K562 (cell line): ENCODE results near the gene ZBTB32. TPM values are rescaled to one million over a fixed set of nuclear protein-coding genes. Genes with fewer than 3 reads are reported as not detected.

ENCODE experiments used
- BRD4 ChIP-seq: fragments of 200-600 bp; sonication (generic); IDR thresholded peaks from 2 replicates; pipeline ENCODE4 v1.6.1; 2017; ENCODE audit warnings: inconsistent platforms
- EHMT2 ChIP-seq: fragments of 450-650 bp; IDR thresholded peaks from 2 replicates; pipeline ENCODE4 v1.6.1; 2018; ENCODE audit warnings: antibody characterized with exemption
- ELF1 ChIP-seq: fragments of 200-800 bp; sonication (Bioruptor generic); IDR thresholded peaks from 2 replicates; pipeline ENCODE4 v1.6.1; 2016; ENCODE audit warnings: missing genetic modification characterization, missing compliant biosample characterization
- ETS1 ChIP-seq: conservative IDR thresholded peaks from 2 replicates; pipeline ENCODE4 v1.6.1; 2011; ENCODE audit warnings: low read depth, mild to moderate bottlenecking, low read length; ENCODE audit not compliant: control insufficient read depth
- ETV5 ChIP-seq: sonication (generic); formaldehyde crosslinking; IDR thresholded peaks from 2 replicates; pipeline ENCODE4 v1.4.0; 2020; ENCODE audit warnings: low read depth, mild to moderate bottlenecking, missing genetic modification reagents
- FUS ChIP-seq: fragments of 200-400 bp; formaldehyde crosslinking; optimal IDR thresholded peaks from 2 replicates; pipeline ENCODE3; 2017; ENCODE audit warnings: low read depth, low read length
- GTF2F1 ChIP-seq: IDR thresholded peaks from 2 replicates; pipeline ENCODE4 v1.6.1; 2011; ENCODE audit warnings: low read depth, low read length, improper control_type of control experiment
- HDGF ChIP-seq: fragments of 450-650 bp; IDR thresholded peaks from 2 replicates; pipeline ENCODE4 v1.6.1; 2016
- HMGN3 ChIP-seq: IDR thresholded peaks from 2 replicates; pipeline ENCODE4 v1.6.1; 2011; ENCODE audit warnings: borderline replicate concordance, low read depth, mild to moderate bottlenecking, mixed read lengths, low read length; ENCODE audit not compliant: insufficient read length; ENCODE audit errors: extremely low read depth
- LCOR ChIP-seq: sonication (generic); formaldehyde crosslinking; IDR thresholded peaks from 2 replicates; pipeline ENCODE4 v1.8.0; 2022; ENCODE audit warnings: mild to moderate bottlenecking, missing genetic modification reagents
- MAFK ChIP-seq: IDR thresholded peaks from 2 replicates; pipeline ENCODE4 v1.6.1; 2011; ENCODE audit warnings: low read length, improper control_type of control experiment
- MAX ChIP-seq: sonication (generic); formaldehyde crosslinking; IDR thresholded peaks from 2 replicates; pipeline ENCODE4 v1.9.0; 2022; ENCODE audit warnings: mild to moderate bottlenecking, missing genetic modification reagents
- MEF2A ChIP-seq: IDR thresholded peaks from 2 replicates; pipeline ENCODE4 v1.6.1; 2011; ENCODE audit warnings: low read depth, mild to moderate bottlenecking, low read length, moderate library complexity; ENCODE audit not compliant: control insufficient read depth
- MEF2D ChIP-seq: conservative IDR thresholded peaks from 2 replicates; pipeline ENCODE4 v1.6.1; 2016; ENCODE audit warnings: low read depth, missing genetic modification characterization, missing compliant biosample characterization
- NR2F6 ChIP-seq: fragments of 450-650 bp; formaldehyde crosslinking; IDR thresholded peaks from 2 replicates; pipeline ENCODE4 v1.4.0; 2020; ENCODE audit warnings: mild to moderate bottlenecking
- POLR2B ChIP-seq: fragments of 450-650 bp; IDR thresholded peaks from 2 replicates; pipeline ENCODE4 v1.6.1; 2018; ENCODE audit warnings: low read depth; ENCODE audit not compliant: partially characterized antibody
- POLR2H ChIP-seq: IDR thresholded peaks from 2 replicates; pipeline ENCODE4 v1.6.1; 2016; ENCODE audit warnings: missing genetic modification characterization, low read depth, mild to moderate bottlenecking, control low read depth, missing compliant biosample characterization, moderate library complexity
- POLR3G ChIP-seq: IDR thresholded peaks from 2 replicates; pipeline ENCODE4 v1.6.1; 2011; ENCODE audit not compliant: insufficient read length, insufficient replicate concordance; ENCODE audit errors: extremely low read depth
- PTTG1 ChIP-seq: fragments of 450-650 bp; IDR thresholded peaks from 2 replicates; pipeline ENCODE4 v1.6.1; 2016; ENCODE audit warnings: low read depth, mild to moderate bottlenecking, missing genetic modification characterization, missing compliant biosample characterization
- RFX1 ChIP-seq: fragments of 450-650 bp; IDR thresholded peaks from 2 replicates; pipeline ENCODE4 v1.6.1; 2016; ENCODE audit warnings: mild to moderate bottlenecking, moderate library complexity
- SAP30 ChIP-seq: fragments of 200-600 bp; sonication (generic); IDR thresholded peaks from 2 replicates; pipeline ENCODE4 v1.6.1; 2012; ENCODE audit warnings: borderline replicate concordance, low read depth, mild to moderate bottlenecking, moderate library complexity, low read length, control low read depth, inconsistent platforms; ENCODE audit not compliant: insufficient read depth, poor library complexity, severe bottlenecking
- TEAD1 ChIP-seq, 2 experiments: fragments of 450-650 bp in 1 of 2; sonication (generic) in 1 of 2; formaldehyde crosslinking; IDR thresholded peaks; 2 replicates each; pipeline versions ENCODE4 v1.4.0 to v1.8.0; 2020 to 2022; ENCODE audit warnings: mild to moderate bottlenecking in 2 of 2, missing genetic modification reagents in 1 of 2
- TFAP4 ChIP-seq: sonication (generic); formaldehyde crosslinking; IDR thresholded peaks from 2 replicates; pipeline ENCODE4 v1.8.0; 2022; ENCODE audit warnings: missing genetic modification reagents, mild to moderate bottlenecking, moderate library complexity, borderline replicate concordance
- TSC22D4 ChIP-seq: fragments of 450-650 bp; IDR thresholded peaks from 2 replicates; pipeline ENCODE4 v1.6.1; 2016; ENCODE audit warnings: missing genetic modification characterization, missing biosample characterization, control low read depth
- ZNF143 ChIP-seq: sonication (generic); formaldehyde crosslinking; IDR thresholded peaks from 2 replicates; pipeline ENCODE4 v1.9.0; 2022; ENCODE audit warnings: mild to moderate bottlenecking, missing genetic modification reagents
- ZNF695 ChIP-seq: fragments of 450-650 bp; formaldehyde crosslinking; IDR thresholded peaks from 2 replicates; pipeline ENCODE4 v1.4.0; 2020; ENCODE audit warnings: mild to moderate bottlenecking, moderate library complexity
- ZNF830 ChIP-seq: fragments of 250-450 bp; sonication (Bioruptor Pico); IDR thresholded peaks from 2 replicates; pipeline ENCODE4 v1.5.0; 2021; ENCODE audit warnings: mild to moderate bottlenecking
- polyA plus RNA-seq, 8 experiments: library from polyadenylated mRNA; depleted of rRNA in 4 of 8; stranded (reverse) in 5 of 8; unstranded in 3 of 8; fragments of >200 nt; fragmentation: Nextera tagmentation in 2 of 8; fragmentation: Illumina TruSeq in 1 of 8; extraction: Ambion mirVana in 2 of 8; extraction: Trizol in 1 of 8; gene quantifications; 2 replicates each; pipeline versions ENCODE4 v1.2.1 to v1.2.3, GENCODE V29; 2011 to 2014; ENCODE audit warnings: inconsistent platforms in 1 of 8, missing spikeins in 1 of 8
- total RNA-seq, 7 experiments: library from RNA; depleted of rRNA in 6 of 7; stranded (reverse); fragments of >200 nt in 6 of 7; fragmentation: Illumina TruSeq in 2 of 7; extraction: Trizol in 2 of 7; gene quantifications; 2 replicates each; pipeline versions ENCODE4 v1.2.1 to v1.2.3, GENCODE V29; 2011 to 2021; ENCODE audit warnings: low replicate concordance in 1 of 7

The ZBTB32 gene
- total and polyA plus RNA-seq, 9 of the 15 experiments (the other 6 are each of a cell fraction or from before 2014, with no cell fraction given) = 0.20 TPM; not detected in 8

GRCh38 chr19:35757749-35758608 lies 53.6 kb downstream of the ZBTB32 start, which contains the start of gene PROSER3 (continued):
- TF ChIP-seq MEF2D (tag) (no peak), HMGN3 (peak; percentile 24), MEF2A (no peak), FUS (no peak), PTTG1 (no peak), POLR2B (peak; percentile 60), LCOR (CRISPR knock-in tag) (0 out of 2 replicates have a peak, but pooled peaks have one; percentile 62), BRD4 (0 out of 2 replicates have a peak, but pooled peaks have one; percentile 53), ELF1 (peak; percentile 84; the same call in 1 of the 2 replicates), MAX (peak; percentile 53; the same call in 1 of the 2 replicates), POLR2H (tag) (peak; percentile 90), TFAP4 (CRISPR knock-in tag) (peak; percentile 56; the same call in 1 of the 2 replicates), ZNF143 (CRISPR knock-in tag) (peak; percentile 89), TSC22D4 (tag) (no peak), NR2F6 (CRISPR knock-in tag) (peak; percentile 78; the same call in 1 of the 2 replicates), ETS1 (peak; percentile 65), RFX1 (peak; percentile 100), GTF2F1 (peak; percentile 55; the same call in 1 of the 2 replicates), SAP30 (peak; percentile 76), ZNF695 (CRISPR knock-in tag) (peak; percentile 85; the same call in 1 of the 2 replicates), POLR3G (no peak), ETV5 (peak; percentile 94), HDGF (no peak), ZNF830 (CRISPR knock-in tag) (no peak), MAFK (no peak), TEAD1 (CRISPR knock-in tag; IDR thresholded peaks at IDR 0.05) (peak; percentile 8 to 90; a peak in 2 of 4 replicates), EHMT2 (no peak)
